ENCODE measurements around the gene DYRK3.

Gene DYRK3

DNA sequence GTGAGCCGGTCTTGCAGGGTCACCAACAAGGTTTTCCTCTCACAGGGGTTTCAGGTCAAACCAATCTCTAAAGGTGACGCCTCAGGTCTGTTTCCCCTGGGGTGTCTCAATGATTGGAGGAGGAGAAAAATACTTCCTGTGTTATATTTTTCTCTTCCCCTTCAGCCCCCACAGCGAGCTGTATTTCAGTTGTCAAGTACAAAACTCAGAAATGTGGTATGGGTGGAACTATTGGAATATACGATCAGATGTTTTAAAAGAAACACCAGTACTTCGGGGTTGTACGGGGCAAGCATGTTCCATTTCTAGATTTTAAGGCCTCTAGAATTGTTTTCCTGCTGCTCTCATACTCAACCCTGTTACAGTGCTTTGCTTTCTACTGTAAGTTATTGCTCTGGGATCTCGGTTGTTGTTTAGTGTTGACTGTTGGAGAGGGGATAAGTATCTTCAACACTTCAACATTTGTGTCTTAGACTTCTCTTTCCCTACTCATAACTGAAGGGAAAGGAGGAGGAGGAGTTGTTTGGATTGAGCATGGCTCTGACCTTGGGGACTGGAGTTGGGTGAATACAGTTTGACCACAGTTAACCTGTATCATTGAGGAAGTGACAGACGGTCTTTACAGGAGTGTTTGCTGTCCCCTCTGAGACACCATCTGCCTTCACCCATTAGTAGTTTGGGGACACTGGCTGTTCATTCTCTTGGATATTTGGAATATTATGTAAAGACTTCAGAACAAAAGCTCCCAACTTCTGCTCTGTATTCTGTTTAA lies 51.3 kb downstream of the DYRK3 start:
- no peak for TF ChIP-seq POLR2A (IDR thresholded peaks at IDR 0.05; ENCODE audit: low read length)
- TF ChIP-seq GATA1 (IDR thresholded peaks at IDR 0.05; ENCODE audit: low read depth, low read length): no peak
- DNase-seq: no peak

DNA sequence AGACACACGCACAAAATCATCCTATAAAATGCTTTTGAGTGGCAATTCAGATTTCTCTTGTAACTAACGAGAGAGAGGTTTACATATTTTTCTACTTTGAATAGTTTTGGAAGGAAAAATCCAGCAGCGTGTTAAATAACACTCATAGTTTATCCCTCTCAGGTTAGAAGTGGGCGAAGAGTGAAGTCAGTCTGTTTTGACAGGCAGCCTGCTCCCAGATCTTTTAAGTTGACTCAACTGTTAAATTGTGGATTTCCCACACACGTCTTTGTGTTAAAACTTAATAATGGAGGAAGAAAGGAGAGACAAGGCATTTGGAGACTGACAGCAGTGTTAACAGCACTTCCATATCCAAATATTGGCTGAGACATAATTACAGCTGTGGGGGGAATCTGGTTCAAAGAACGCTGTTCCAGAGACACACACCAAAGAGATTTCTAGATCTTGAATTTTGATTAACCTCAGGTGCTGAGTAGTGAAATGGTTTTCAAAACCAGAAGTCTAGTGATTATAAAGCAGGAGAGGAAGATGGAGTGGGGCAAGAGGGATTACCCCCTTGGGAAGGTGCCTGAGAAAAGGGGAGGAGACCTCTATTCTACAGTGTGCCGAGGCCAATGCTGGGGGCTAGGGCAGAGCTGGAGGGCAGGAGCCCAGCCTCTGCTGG lies 52.0 kb downstream of the DYRK3 start:
- no peak for DNase-seq
- TF ChIP-seq GATA1 (IDR thresholded peaks at IDR 0.05; ENCODE audit: low read depth, low read length) (no peak), POLR2A (IDR thresholded peaks at IDR 0.05; ENCODE audit: low read length) (no peak)

DNA sequence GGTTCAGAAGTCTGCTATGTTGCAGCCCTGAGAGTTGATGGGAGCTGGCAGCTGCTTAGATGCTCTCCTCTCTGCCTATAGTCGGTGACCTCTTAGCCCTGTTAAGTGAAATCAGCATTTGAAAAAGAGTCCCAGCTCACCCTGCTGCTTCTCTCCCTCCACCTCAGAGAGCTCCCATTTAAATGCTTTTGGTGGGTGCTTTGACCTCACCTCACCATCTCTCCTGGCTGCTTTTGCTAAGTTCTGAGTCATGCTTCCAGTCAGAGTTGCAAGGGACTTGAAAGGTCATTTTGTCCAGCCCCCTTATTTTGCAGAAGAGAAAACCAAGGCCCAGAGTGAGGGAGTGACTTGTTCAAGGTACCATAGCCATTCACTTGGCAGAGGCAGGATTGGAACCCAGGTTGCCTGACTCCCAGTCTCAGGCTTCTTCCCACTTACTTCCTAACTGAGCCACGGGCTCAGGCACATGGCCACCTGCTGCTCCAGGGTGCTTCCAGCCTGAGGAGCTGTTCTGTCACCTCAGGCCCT lies 52.6 kb downstream of the DYRK3 start:
- TF ChIP-seq GATA1 (IDR thresholded peaks at IDR 0.05; ENCODE audit: low read depth, low read length) (no peak), POLR2A (IDR thresholded peaks at IDR 0.05; ENCODE audit: low read length) (no peak)
- peak; percentile 11 to 29 for DNase-seq

DNA sequence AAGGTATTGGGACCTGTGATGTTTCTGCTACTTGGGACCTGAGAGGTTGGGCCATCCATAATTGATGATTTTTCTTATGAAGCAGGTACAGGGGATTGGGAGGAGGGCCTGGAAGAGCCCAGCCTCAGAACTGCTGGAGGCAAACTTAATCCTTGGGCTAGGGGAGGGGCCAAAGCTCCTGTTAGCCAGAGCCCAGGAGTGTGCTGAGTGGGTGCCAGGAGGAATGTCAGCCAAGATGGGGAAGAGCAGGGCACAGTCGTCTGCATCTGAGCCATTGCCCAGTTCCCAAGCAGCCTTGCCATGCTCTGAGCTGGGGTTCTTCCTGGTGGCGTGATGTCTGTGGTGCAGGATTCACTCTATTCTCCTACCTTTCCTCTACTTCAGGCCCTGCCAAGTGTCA lies 55.2 kb downstream of the DYRK3 start:
- no peak for TF ChIP-seq GATA1 (IDR thresholded peaks at IDR 0.05; ENCODE audit: low read depth, low read length)
- no peak for TF ChIP-seq POLR2A (IDR thresholded peaks at IDR 0.05; ENCODE audit: low read length)
- no peak for DNase-seq

DNA sequence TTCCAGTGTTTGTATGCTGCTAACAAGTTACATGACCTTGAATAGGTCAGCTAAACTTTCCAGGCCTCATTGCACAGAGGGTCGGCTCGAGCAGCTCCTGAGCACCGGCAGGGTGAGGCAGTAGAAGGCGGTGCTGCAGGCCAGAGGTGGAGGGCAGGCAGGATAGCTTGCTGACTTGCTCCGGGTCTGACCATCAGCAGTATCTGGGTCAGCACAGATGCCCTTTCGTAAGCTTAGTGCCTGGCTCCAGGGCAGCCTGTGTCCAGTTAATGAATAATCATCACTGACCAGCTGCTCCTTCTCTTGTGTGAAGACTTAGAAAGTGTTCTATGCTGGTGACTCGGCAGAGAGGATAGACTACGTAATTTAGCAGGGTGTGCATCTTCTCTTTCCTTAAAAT lies 56.3 kb downstream of the DYRK3 start:
- DNase-seq: peak; percentile 16 to 43
- TF ChIP-seq GATA1 (IDR thresholded peaks at IDR 0.05; ENCODE audit: low read depth, low read length) (no peak), POLR2A (IDR thresholded peaks at IDR 0.05; ENCODE audit: low read length) (no peak)

DNA sequence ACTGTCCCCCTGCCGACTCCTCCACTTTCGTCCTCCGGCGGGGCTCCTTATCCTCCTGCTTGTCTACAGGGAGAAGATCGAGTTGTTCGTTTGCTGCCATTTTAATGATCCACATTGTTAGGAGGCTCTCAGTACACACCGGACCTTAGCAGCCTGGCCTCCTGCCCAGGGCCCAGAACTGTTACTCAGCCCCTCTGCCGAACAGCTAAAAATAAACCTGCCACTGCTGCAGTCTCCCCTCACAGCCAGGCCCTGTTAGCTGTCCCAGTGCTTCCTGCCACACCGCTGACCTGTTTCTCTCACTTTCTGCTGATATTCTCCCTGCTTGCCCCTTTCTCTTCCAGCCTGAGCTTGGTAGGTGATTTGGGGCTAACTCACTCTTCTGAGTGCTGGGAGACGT lies 57.7 kb downstream of the DYRK3 start:
- TF ChIP-seq GATA1 (IDR thresholded peaks at IDR 0.05; ENCODE audit: low read depth, low read length) (no peak), POLR2A (IDR thresholded peaks at IDR 0.05; ENCODE audit: low read length) (no peak)

DNA sequence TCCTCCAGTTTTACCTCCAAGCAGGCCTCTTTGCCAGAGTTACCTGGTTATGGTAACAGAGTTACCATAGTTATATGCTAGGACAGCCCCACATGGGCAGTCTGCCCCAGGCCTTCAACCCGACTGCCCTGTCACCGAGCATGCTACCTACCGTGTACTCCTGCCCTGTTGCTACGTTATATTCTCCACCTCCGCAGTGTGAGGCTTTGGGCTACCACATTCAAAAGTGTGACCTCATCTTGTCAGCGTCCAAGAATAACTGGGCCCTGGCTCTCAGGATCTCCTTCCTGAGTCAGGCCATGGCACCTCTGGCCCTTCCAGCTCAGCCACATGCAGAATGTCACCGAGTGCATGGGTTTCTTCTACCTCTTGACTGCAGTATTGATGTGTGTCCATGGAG lies 58.3 kb downstream of the DYRK3 start:
- TF ChIP-seq POLR2A (IDR thresholded peaks at IDR 0.05; ENCODE audit: low read length): no peak
- TF ChIP-seq GATA1 (IDR thresholded peaks at IDR 0.05; ENCODE audit: low read depth, low read length): no peak
- DNase-seq: no peak

More for the DNA sequence above, 57.7 kb downstream of the DYRK3 start:
- no peak for DNase-seq

DNA sequence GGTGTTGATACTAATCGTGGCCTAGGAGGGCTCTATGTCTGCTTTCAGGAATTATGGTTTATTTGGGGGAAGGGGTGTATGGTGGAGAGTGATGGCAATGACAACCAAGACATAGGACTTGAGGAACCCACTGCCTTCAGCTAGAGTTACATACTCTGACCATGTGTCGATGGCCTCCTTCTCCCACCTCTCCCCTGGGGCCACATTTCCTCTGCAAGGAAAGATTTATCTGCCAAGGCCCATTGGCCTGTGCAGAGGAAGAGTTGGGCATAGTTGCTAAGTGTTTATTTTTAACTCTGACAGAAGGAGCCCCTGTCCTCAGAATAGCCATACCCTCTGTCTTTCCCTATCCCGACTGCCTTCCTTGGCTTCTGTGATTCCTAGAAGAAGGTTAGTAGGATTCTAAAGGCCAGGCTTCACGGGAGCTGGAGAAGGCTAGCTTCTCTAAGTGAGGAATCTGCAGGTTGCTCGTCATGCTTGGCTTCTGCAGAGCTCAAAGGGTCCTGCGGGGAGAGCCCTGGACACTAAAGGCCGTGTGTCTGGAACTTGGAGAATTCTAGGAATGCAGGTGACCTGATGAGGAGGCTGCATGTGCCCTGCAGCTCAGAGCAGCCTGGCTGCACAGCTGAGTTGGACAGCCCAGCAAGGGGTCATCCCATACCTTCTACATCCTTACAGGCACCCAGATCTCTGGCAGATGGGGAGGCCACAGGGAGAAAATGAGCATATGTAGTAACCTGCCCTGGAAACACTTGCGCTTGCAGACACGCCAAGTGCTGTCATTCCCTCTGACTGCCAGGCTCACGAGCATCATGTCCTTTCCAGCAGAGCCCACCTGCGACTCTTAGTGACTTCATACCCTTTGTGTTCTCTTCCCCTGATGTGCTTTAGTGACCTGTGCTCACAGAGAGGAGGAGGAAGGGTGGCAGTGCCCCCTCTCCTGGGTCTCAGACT lies 59.1 kb downstream of the DYRK3 start:
- DNase-seq: no peak
- no peak for TF ChIP-seq GATA1 (IDR thresholded peaks at IDR 0.05; ENCODE audit: low read depth, low read length)
- no peak for TF ChIP-seq POLR2A (IDR thresholded peaks at IDR 0.05; ENCODE audit: low read length)

DNA sequence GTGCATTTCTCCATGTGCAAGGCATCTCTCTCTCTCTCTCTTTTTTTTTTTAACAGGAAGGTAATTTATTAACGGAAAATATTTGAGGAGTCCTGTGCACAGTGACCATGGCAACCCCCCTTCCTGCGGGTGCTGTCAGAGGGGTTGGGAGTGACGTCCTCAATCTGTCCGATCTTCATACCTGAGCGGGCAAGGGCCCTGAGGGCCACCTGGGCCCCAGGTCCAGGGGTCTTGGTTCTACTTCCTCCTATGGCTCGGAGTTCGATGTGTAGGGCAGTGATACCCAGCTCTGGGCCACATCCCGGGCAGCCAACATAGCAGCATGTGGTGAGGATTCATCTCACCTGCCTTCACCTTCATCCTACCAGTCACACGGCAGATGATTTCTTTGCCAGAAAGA lies 60.4 kb downstream of the DYRK3 start:
- no peak for DNase-seq
- TF ChIP-seq GATA1 (IDR thresholded peaks at IDR 0.05; ENCODE audit: low read depth, low read length): no peak
- TF ChIP-seq POLR2A (IDR thresholded peaks at IDR 0.05; ENCODE audit: low read length): no peak

DNA sequence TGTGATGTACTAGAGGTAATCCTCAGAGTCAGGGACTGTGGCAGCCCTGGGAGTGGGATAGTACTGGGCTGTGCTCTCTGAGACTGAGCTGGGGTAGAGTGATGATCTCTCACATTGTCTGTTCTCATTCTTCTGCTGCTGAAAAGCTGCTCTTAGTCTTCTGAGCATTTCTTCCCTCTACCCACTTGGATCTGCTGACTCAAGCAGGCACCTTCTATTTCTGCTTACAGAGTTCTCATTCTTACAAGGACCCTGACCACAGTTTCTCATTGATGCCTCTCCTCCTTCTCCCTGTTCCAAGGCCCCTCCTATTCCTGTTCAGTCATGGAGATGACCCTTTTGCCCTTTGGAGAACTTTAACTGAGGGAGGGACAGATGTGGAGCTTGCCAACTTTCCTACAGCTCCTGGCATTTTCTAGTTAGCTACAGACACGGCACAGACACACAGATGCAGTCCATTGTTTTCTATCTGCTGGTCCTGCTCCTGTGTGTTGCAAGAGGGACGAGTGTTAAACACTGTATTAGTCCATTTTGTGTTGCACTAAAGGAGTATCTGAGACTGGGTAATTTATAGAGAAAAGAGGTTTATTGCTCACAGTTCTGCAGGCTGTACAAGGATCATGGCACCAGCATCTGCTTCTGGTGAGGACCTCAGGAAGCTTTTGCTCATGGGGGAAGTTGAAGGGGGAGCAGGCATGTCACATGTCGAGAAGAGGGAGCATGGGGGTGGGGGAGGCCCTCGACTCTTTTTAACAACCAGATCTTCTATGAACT lies 61.7 kb downstream of the DYRK3 start:
- TF ChIP-seq POLR2A (IDR thresholded peaks at IDR 0.05; ENCODE audit: low read length) (no peak), GATA1 (IDR thresholded peaks at IDR 0.05; ENCODE audit: low read depth, low read length) (no peak)
- DNase-seq: no peak

DNA sequence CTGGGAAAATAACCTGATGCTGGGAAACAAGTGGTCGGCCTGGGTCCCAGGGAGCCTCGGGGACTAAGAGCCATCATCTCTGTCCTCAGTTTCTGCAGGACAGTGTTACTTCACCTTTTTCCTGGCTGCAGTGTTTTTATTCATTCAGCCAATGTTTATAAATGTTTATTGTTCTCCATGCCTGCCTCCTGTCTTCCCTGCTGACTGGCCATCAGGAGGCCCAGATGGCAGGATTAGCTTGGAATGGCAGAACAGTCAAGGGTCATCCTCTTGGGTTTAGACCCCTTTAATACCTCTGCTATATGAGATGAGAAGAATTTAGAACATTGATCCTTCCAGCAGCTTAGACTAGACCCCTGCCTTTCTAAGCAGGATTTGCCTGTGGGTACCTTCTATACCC lies 62.7 kb downstream of the DYRK3 start:
- TF ChIP-seq POLR2A (IDR thresholded peaks at IDR 0.05; ENCODE audit: low read length): no peak
- no peak for TF ChIP-seq GATA1 (IDR thresholded peaks at IDR 0.05; ENCODE audit: low read depth, low read length)
- no peak for DNase-seq
